HUES6 (cell line): ENCODE results near the gene PGA3.
"Not testable (repeated sequence)": the region's sequence is repeated elsewhere in the genome, so short reads cannot be mapped to it uniquely, and the experiment has no call there.

Experiments
- H3K27ac ChIP-seq: 2 replicates; pipeline ENCODE4 v1.7.0; 2013; ENCODE audit warnings: low read depth, mild to moderate bottlenecking, low read length, inconsistent platforms
- H3K27me3 ChIP-seq: 2 replicates; pipeline ENCODE4 v1.6.1; 2013; ENCODE audit warnings: low read length; ENCODE audit not compliant: control insufficient read depth, insufficient read depth
- H3K36me3 ChIP-seq: 2 replicates; pipeline ENCODE4 v1.6.1; 2013; ENCODE audit warnings: low read length; ENCODE audit not compliant: control insufficient read depth, insufficient read depth
- H3K4me1 ChIP-seq: 2 replicates; pipeline ENCODE4 v1.6.1; 2013; ENCODE audit warnings: low read length; ENCODE audit not compliant: control insufficient read depth, insufficient read depth
- H3K4me3 ChIP-seq: 2 replicates; pipeline ENCODE4 v1.5.1; 2013; ENCODE audit warnings: low read depth, low read length
- H3K9ac ChIP-seq: one replicate; pipeline ENCODE4 v1.6.1; 2013; ENCODE audit warnings: mild to moderate bottlenecking, low read length
- H3K9me3 ChIP-seq: 2 replicates; pipeline ENCODE4 v1.6.1; 2013; ENCODE audit warnings: low read depth, low read length; ENCODE audit not compliant: control insufficient read depth, insufficient read depth

Gene PGA3

DNA sequence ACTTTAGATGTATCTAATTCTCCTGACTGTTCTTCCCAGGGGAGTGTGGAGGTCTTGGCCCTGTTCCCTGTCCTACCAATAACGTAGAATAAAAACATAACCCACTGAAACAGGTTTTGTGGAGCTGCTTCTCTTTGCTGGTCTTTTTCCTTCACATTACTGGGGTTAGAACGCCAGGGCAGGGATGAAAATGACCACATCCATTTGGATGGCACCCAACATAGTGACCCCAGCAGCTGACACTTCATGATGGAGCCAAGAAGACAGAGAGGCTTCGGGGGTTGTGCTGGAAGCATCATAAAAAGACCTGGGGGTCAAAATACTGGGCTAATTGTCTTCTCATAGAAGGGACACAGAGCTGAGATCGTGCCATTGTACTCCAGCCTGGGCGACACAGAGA is 28.3 kb downstream of the PGA3 start:
- H3K27ac ChIP-seq, H3K36me3 ChIP-seq, H3K4me3 ChIP-seq, H3K4me1 ChIP-seq, H3K9ac ChIP-seq, H3K9me3 ChIP-seq, H3K27me3 ChIP-seq: not testable (repeated sequence)

- H3K27me3 ChIP-seq, H3K36me3 ChIP-seq, H3K27ac ChIP-seq, H3K9me3 ChIP-seq, H3K9ac ChIP-seq, H3K4me1 ChIP-seq, H3K4me3 ChIP-seq: not testable (repeated sequence)
Observed at GRCh38 chr11:61232548-61233145, 29.3 kb downstream of the PGA3 start.

DNA sequence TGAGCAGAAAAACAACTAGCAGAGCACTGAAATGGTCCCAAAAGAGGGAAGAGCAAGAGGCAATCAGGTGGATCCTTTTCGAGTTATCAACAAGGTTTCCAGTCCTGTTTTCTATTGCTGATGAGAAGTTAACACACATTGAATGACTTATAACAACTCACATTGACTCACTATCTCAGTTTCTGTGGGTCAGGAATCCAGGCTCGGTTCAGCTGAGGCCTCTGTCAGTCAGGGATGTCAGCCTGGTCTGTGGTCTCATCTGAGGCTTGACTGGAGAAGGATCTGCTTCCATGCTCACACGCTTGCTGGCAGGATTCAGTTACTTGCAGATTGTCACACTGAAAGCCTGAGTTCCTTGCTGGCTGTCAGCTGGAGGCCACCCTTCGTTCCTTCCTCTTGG is 33.8 kb downstream of the PGA3 start:
- H3K27ac ChIP-seq, H3K36me3 ChIP-seq, H3K4me1 ChIP-seq, H3K4me3 ChIP-seq, H3K9me3 ChIP-seq, H3K27me3 ChIP-seq, H3K9ac ChIP-seq: not testable (repeated sequence)

DNA sequence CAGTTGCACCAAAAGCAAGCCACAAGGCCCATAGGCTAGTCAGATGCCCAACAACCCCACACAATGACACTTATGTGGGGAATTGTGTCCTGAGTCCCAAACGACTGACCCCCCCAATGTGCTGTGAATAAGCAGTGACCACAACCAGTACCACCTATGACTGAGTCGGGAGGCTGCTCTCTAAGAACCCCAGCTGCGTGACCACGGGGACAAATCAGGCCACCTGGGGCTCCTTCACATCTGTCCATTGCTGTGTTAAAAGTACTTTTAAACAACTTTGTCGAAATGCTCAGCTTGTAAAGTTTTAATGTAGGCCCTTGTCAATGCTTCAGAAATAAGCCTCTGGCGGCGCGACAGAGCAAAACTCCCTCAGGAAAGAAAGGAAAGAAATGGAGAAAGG is 37.0 kb downstream of the PGA3 start:
- H3K9ac ChIP-seq, H3K4me3 ChIP-seq, H3K4me1 ChIP-seq: not testable (repeated sequence)

GRCh38 chr11:61240875-61241274 is 37.6 kb downstream of the PGA3 start, which contains the start of gene PGA5:
TSS of gene PGA5 (plus strand) at chr11:61241175. CDS start at chr11:61241227, 52 bp downstream.
- H3K4me1 ChIP-seq, H3K27ac ChIP-seq, H3K27me3 ChIP-seq, H3K9me3 ChIP-seq, H3K4me3 ChIP-seq, H3K9ac ChIP-seq, H3K36me3 ChIP-seq: not testable (repeated sequence)

More for the DNA sequence above, 37.0 kb downstream of the PGA3 start:
- H3K27me3 ChIP-seq, H3K27ac ChIP-seq, H3K9me3 ChIP-seq, H3K36me3 ChIP-seq: not testable (repeated sequence)

DNA sequence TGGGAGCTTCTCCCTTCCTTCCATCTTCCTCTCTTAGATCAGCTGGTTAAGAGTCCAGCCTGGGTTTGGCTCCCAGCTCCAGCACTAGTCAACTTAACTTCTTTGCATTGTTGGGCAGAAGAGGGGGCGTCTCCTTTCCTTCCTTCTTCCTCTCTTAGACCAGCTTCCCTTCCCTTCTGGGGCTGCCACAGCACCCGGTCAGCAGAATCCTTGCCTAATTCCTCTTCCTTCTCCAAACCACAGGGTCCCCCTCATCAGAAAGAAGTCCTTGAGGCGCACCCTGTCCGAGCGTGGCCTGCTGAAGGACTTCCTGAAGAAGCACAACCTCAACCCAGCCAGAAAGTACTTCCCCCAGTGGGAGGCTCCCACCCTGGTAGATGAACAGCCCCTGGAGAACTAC is 38.2 kb downstream of the PGA3 start:
- not testable (repeated sequence) for H3K27me3 ChIP-seq, H3K9ac ChIP-seq, H3K4me3 ChIP-seq, H3K27ac ChIP-seq, H3K9me3 ChIP-seq, H3K36me3 ChIP-seq, H3K4me1 ChIP-seq

DNA sequence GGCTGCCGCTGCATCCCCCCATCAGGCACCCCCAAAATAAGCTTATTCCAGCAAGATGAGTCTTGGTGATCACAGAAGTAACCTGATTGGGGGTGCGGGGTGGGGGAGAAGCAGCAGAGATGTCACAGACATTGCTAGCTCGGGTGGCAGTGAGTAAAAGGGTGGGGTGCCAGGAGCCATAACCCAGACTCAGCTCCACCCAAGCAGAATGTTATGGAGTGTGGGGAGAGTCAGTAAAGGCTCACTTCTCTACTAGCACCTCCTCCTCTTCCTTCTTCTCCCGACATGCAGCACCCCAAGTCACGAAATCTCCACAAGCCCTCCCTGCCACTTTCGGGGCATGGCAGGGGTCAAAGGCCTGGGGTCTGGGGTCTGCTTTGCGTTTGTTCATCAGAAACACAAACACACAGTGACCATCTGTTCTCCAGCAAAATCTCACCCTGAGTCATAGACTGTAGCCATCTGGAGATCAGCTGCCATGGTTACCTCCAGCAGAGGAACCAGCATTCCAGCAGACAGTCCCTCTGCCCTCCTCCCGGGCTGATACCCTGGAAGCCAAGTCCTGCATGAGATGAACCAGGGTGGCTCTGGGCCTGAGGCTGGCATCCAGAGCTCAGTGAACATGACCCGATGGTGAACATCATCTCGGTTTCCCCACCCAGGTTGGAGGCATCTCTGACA is 42.1 kb downstream of the PGA3 start:
- not testable (repeated sequence) for H3K27ac ChIP-seq, H3K36me3 ChIP-seq, H3K4me1 ChIP-seq, H3K27me3 ChIP-seq, H3K9me3 ChIP-seq, H3K4me3 ChIP-seq, H3K9ac ChIP-seq

GRCh38 chr11:61248071-61248470 is 44.8 kb downstream of the PGA3 start:
- H3K9ac ChIP-seq, H3K27ac ChIP-seq, H3K4me1 ChIP-seq, H3K9me3 ChIP-seq, H3K27me3 ChIP-seq, H3K4me3 ChIP-seq, H3K36me3 ChIP-seq: not testable (repeated sequence)

- H3K27ac ChIP-seq, H3K9ac ChIP-seq, H3K27me3 ChIP-seq, H3K4me1 ChIP-seq, H3K9me3 ChIP-seq, H3K4me3 ChIP-seq, H3K36me3 ChIP-seq: not testable (repeated sequence)
Observed at GRCh38 chr11:61249201-61249600, 45.9 kb downstream of the PGA3 start.

DNA sequence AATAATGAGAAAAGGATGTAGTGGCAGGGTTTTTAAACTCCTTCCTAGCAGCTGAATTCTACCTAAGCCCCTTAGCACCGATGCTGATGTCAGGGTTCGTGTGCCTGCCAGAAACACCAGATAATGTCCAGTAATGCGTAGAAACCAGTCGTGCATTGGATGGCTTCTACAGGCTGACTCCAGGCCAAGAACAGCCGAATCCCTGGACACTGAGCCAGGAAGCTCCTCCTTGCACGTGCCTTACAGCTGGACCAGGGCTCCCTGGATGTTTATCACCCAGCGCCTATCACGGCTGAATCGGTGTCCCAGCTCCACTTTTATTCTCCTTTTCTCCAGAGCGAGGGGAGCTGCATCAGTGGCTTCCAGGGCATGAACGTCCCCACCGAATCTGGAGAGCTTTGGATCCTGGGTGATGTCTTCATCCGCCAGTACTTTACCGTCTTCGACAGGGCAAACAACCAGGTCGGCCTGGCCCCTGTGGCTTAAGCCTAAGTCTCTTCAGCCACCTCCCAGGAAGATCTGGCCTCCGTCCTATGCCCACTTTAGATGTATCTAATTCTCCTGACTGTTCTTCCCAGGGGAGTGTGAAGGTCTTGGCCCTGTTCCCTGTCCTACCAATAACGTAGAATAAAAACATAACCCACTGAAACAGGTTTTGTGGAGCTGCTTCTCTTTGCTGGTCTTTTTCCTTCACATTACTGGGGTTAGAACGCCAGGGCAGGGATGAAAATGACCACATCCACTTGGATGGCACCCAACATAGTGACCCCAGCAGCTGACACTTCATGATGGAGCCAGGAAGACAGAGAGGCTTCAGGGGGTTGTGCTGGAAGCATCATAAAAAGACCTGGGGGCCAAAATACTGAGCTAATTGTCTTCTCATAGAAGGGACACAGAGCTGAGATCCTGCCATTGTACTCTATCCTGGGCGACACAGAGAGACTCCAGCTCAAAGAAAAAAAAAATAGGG is 47.8 kb downstream of the PGA3 start:
- not testable (repeated sequence) for H3K9me3 ChIP-seq, H3K27me3 ChIP-seq, H3K27ac ChIP-seq, H3K4me3 ChIP-seq, H3K4me1 ChIP-seq, H3K9ac ChIP-seq, H3K36me3 ChIP-seq

DNA sequence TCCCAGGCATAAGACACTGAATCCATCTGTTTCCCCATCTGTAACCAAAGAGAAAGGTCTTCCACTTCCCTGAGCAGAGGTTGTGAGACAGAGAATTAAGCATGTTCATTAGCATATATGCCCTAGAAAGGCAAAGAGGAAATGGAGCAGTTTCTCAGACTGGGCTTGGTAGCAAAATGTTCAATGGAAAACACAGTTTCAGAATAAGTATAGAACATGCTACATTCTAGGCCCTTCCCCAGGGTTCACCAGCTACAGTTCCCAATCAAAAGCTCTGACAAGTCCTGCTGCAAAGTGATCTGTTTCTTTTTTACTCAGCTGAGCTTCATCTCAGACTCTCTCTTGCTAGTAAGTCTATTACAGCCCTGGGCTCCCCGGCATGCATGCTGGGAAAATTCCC is 49.0 kb downstream of the PGA3 start:
- not testable (repeated sequence) for H3K27ac ChIP-seq, H3K36me3 ChIP-seq, H3K27me3 ChIP-seq, H3K9me3 ChIP-seq, H3K4me3 ChIP-seq, H3K9ac ChIP-seq, H3K4me1 ChIP-seq
